Measurements from ENCODE around the gene SLC6A9. TPM values are rescaled to one million over a fixed set of nuclear protein-coding genes. Genes with fewer than 3 reads are reported as not detected.
A peak's percentile ranks its signal among the peaks of the same experiment; 100 is the strongest.

SLC6A9 gene
- total and polyA plus RNA-seq, 2 donors: 6.1 to 19.8 TPM

GRCh38 chr1:43977376-43978263 lies 53.6 kb downstream of the SLC6A9 start:
- DNase-seq (ENCODE audit: extremely low spot score): no peak

GRCh38 chr1:43976890-43977289 lies 54.4 kb downstream of the SLC6A9 start:
- no peak overlapping the region for H3K4me3 ChIP-seq (ENCODE audit: low read depth, low read length)
- H3K27ac ChIP-seq (ENCODE audit: low read depth): no peak overlapping the region
- no peaks in the 10 kb centered on the region for H3K36me3 ChIP-seq (ENCODE audit: insufficient read depth)
- 92% methylated on average over 8 of the region's 8 CpGs for WGBS
- H3K4me1 ChIP-seq (ENCODE audit: insufficient read depth): no peaks in the 10 kb centered on the region
- no peak for DNase-seq (ENCODE audit: extremely low spot score)

More at GRCh38 chr1:43977376-43978263, 53.6 kb downstream of the SLC6A9 start:
- no peak overlapping the region for H3K4me3 ChIP-seq (ENCODE audit: low read depth, low read length)
- 84% methylated on average over 9 of the region's 9 CpGs for WGBS
- H3K4me1 ChIP-seq (ENCODE audit: insufficient read depth): no peaks in the 10 kb centered on the region
- H3K27ac ChIP-seq (ENCODE audit: low read depth): no peak overlapping the region
- H3K36me3 ChIP-seq (ENCODE audit: insufficient read depth): no peaks in the 10 kb centered on the region

- no peak overlapping the region for H3K27ac ChIP-seq (ENCODE audit: low read depth)
Observed at GRCh38 chr1:43976045-43976444, 55.2 kb downstream of the SLC6A9 start.

GRCh38 chr1:43975249-43975961 lies 55.9 kb downstream of the SLC6A9 start:
- Histone ChIP-seq H3K4me3 (ENCODE audit: low read depth, low read length) (peak overlapping the region; percentile 76), H3K27ac (ENCODE audit: low read depth) (peak overlapping the region; percentile 88), H3K4me1 (ENCODE audit: insufficient read depth) (no peaks in the 10 kb centered on the region), H3K36me3 (ENCODE audit: insufficient read depth) (no peaks in the 10 kb centered on the region)
- 1% methylated on average over 34 of the region's 34 CpGs for WGBS
- DNase-seq (ENCODE audit: extremely low spot score): no peak

More at GRCh38 chr1:43976045-43976444, 55.2 kb downstream of the SLC6A9 start:
- H3K4me3 ChIP-seq (ENCODE audit: low read depth, low read length): peak overlapping the region; percentile 76
- H3K36me3 ChIP-seq (ENCODE audit: insufficient read depth): no peaks in the 10 kb centered on the region
- 82% methylated on average over 4 of the region's 4 CpGs for WGBS
- H3K4me1 ChIP-seq (ENCODE audit: insufficient read depth): no peaks in the 10 kb centered on the region
- DNase-seq (ENCODE audit: extremely low spot score): no peak

- WGBS: under 1% methylated on average over 93 of the region's 93 CpGs
- Histone ChIP-seq H3K4me1 (ENCODE audit: insufficient read depth) (no peaks in the 10 kb centered on the region), H3K27ac (ENCODE audit: low read depth) (peak within 1 kb of the TSS; percentile 88), H3K4me3 (ENCODE audit: low read depth, low read length) (peak within 1 kb of the TSS; percentile 76), H3K36me3 (ENCODE audit: insufficient read depth) (no peaks in the 10 kb centered on the region)
- DNase-seq (ENCODE audit: extremely low spot score): peak; percentile 82
Observed at GRCh38 chr1:43974443-43975248, 56.6 kb downstream of the SLC6A9 start, which contains the start of gene ATP6V0B. TSS of gene ATP6V0B (plus strand) at chr1:43974960. CDS start at chr1:43975041, 81 bp downstream.

- DNase-seq (ENCODE audit: extremely low spot score): no peak
- WGBS: 41% methylated on average over 9 of the region's 9 CpGs
- Histone ChIP-seq H3K4me1 (ENCODE audit: insufficient read depth) (no peaks in the 10 kb centered on the region), H3K27ac (ENCODE audit: low read depth) (no peak overlapping the region), H3K36me3 (ENCODE audit: insufficient read depth) (no peaks in the 10 kb centered on the region), H3K4me3 (ENCODE audit: low read depth, low read length) (peak overlapping the region; percentile 76)
Observed at GRCh38 chr1:43973981-43974442, 57.2 kb downstream of the SLC6A9 start.

DNA sequence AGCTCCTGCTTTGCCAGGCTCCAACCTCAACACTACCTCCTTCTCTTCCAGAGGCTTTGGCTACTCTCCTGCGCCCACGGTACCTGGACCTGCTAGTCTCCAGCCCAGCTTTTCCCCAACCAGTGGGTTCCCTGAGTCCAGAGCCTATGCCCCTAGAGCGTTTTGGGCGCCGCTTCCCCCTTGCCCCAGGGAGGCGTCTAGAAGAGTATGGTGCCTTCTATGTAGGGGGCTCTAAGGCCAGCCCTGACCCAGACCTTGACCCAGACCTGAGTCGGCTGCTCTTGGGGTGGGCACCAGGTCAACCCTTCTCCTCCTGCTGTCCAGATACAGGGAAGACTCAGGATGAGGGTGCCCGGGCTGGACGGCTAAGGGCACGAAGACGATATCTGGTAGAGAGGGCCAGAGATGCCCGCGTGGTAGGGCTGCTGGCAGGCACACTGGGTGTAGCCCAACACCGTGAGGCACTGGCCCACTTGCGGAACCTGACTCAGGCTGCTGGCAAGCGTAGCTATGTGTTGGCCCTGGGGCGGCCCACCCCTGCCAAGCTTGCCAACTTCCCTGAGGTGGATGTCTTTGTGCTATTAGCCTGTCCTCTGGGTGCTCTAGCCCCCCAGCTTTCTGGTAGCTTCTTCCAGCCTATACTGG lies 59.8 kb downstream of the SLC6A9 start:
- H3K4me3 ChIP-seq (ENCODE audit: low read depth, low read length): no peak overlapping the region
- DNase-seq (ENCODE audit: extremely low spot score): no peak
- H3K4me1 ChIP-seq (ENCODE audit: insufficient read depth): no peaks in the 10 kb centered on the region
- 96% methylated on average over 17 of the region's 17 CpGs for whole genome bisulfite sequencing
- no peak overlapping the region for H3K27ac ChIP-seq (ENCODE audit: low read depth)
- no peaks in the 10 kb centered on the region for H3K36me3 ChIP-seq (ENCODE audit: insufficient read depth)

- Histone ChIP-seq H3K27ac (ENCODE audit: low read depth) (no peak overlapping the region), H3K4me3 (ENCODE audit: low read depth, low read length) (no peak overlapping the region)
- 92% methylated on average over 9 of the region's 9 CpGs for WGBS
Observed at GRCh38 chr1:43970911-43971310, 60.4 kb downstream of the SLC6A9 start.

GRCh38 chr1:43970502-43970901 lies 60.8 kb downstream of the SLC6A9 start:
- DNase-seq (ENCODE audit: extremely low spot score): no peak
- Histone ChIP-seq H3K27ac (ENCODE audit: low read depth) (no peak overlapping the region), H3K36me3 (ENCODE audit: insufficient read depth) (no peaks in the 10 kb centered on the region), H3K4me1 (ENCODE audit: insufficient read depth) (no peaks in the 10 kb centered on the region), H3K4me3 (ENCODE audit: low read depth, low read length) (peak overlapping the region; percentile 71)
- 58% methylated on average over 5 of the region's 5 CpGs for WGBS

More at GRCh38 chr1:43970911-43971310, 60.4 kb downstream of the SLC6A9 start:
- no peak for DNase-seq (ENCODE audit: extremely low spot score)
- no peaks in the 10 kb centered on the region for H3K36me3 ChIP-seq (ENCODE audit: insufficient read depth)
- H3K4me1 ChIP-seq (ENCODE audit: insufficient read depth): no peaks in the 10 kb centered on the region

DNA sequence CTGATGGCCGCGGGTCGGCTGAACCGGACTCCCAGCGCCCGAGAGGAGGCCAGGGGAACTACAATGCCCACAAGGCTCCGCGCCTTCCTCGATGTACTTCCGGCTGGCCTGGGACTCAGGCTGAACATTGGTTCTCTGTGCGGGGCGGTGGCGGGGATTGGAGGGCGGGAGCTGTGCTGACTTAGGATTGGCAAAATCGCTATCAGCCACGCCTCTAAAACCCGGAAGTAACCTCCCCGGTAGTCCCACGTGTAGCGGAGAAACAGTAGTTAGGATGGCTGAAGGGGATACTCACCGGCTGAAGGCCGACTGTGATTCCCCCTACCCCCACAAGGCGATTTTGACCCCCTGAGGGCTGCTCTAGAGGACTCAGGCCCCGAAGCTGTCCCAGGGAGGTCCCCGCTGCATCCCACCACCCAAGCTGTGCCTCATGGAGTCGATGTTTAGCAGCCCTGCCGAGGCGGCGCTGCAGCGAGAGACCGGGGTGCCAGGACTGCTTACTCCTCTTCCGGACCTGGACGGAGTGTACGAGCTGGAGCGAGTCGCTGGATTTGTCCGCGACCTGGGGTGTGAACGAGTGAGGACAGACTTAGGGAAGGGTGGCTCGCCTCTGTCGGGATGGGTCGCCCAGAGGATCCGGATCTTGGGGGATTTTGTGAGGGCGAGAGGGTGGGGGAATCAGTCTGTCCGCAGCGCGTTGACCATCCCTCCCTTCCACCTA lies 61.4 kb downstream of the SLC6A9 start, which contains the start of gene DPH2:
DPH2 (plus strand) TSS at position 265 of the 721 bp plus-strand sequence; CDS start at position 431, 166 bp downstream.
- Histone ChIP-seq H3K36me3 (ENCODE audit: insufficient read depth) (no peaks in the 10 kb centered on the region), H3K4me1 (ENCODE audit: insufficient read depth) (no peaks in the 10 kb centered on the region), H3K4me3 (ENCODE audit: low read depth, low read length) (peak within 1 kb of the TSS; percentile 71), H3K27ac (ENCODE audit: low read depth) (no peak within 1 kb of the TSS)
- under 1% methylated on average over 47 of the region's 47 CpGs for WGBS
- DNase-seq (ENCODE audit: extremely low spot score): peak; percentile 94

DNA sequence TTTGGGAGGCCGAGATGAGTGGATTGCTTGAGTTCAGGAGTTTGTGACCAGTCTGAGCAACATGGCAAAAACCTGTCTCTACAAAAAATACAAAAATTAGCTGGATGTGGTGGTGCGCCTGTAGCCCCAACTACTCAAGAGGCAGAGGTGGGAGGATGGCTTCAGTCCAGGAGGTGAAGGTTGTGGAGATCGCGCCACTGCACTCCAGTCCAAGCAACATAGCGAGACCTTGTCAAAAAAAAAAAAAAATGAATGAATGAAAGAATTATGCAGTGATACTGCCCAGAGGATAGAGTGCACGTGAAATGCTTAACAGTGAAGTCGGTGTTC lies 61.9 kb downstream of the SLC6A9 start:
- no peak overlapping the region for H3K27ac ChIP-seq (ENCODE audit: low read depth)
- 50% methylated on average over 7 of the region's 7 CpGs for WGBS
- peaks cover 2% of the 10 kb centered on the region for H3K36me3 ChIP-seq (ENCODE audit: insufficient read depth)
- DNase-seq (ENCODE audit: extremely low spot score): no peak
- no peaks in the 10 kb centered on the region for H3K4me1 ChIP-seq (ENCODE audit: insufficient read depth)
- H3K4me3 ChIP-seq (ENCODE audit: low read depth, low read length): no peak overlapping the region

GRCh38 chr1:43968348-43968948 lies 62.8 kb downstream of the SLC6A9 start:
- no peak for DNase-seq (ENCODE audit: extremely low spot score)
- Histone ChIP-seq H3K4me1 (ENCODE audit: insufficient read depth) (no peaks in the 10 kb centered on the region), H3K27ac (ENCODE audit: low read depth) (no peak overlapping the region), H3K36me3 (ENCODE audit: insufficient read depth) (peaks cover 2% of the 10 kb centered on the region), H3K4me3 (ENCODE audit: low read depth, low read length) (no peak overlapping the region)
- 85% methylated on average over 6 of the region's 6 CpGs for WGBS

All from urinary bladder (tissue), 4 donors.